HL-60 (cell line): Measurements from ENCODE around the gene CHN1.

Experiments used
- CTCF ChIP-seq: IDR thresholded peaks from one replicate; pipeline ENCODE4 v1.5.1; 2011; ENCODE audit warnings: low read length, control low read depth, inconsistent platforms; ENCODE audit not compliant: insufficient read depth
- POLR2AphosphoS5 ChIP-seq: IDR thresholded peaks from 2 replicates; pipeline ENCODE4 v1.6.1; 2012; ENCODE audit warnings: low read depth

- no peak for TF ChIP-seq CTCF
- TF ChIP-seq POLR2AphosphoS5 = no peak
Observed at GRCh38 chr2:174774886-174775285, 230.3 kb downstream of the CHN1 start.
